ENCODE data around the gene NRP1. TPM values are rescaled to one million over a fixed set of nuclear protein-coding genes. Genes with fewer than 3 reads are reported as not detected.

Gene NRP1
- polyA plus RNA-seq, 2 of the 4 experiments (the other 2 are of a cell fraction) = 121 to 259 TPM

- TF ChIP-seq EP300 (IDR thresholded peaks at IDR 0.05) (peak; percentile 100), MAZ (IDR thresholded peaks at IDR 0.05; ENCODE audit: borderline replicate concordance, low read depth, low read length) (no peak), ZC3H11A (IDR thresholded peaks at IDR 0.05) (no peak), RAD21 (conservative IDR thresholded peaks at IDR 0.05 in 1 of 2, IDR thresholded peaks at IDR 0.05 in 1 of 2) (peak; percentile 98 to 99), HEYL (CRISPR knock-in tag; IDR thresholded peaks at IDR 0.05) (peak; percentile 41; the same call in 1 of the 2 replicates), NR3C1 (IDR thresholded peaks at IDR 0.05) (no peak), JUN (IDR thresholded peaks at IDR 0.05) (peak; percentile 100), FOXS1 (CRISPR knock-in tag; IDR thresholded peaks at IDR 0.05) (peak; percentile 86; the same call in 1 of the 2 replicates), REST (IDR thresholded peaks at IDR 0.05) (no peak), MAFK (IDR thresholded peaks at IDR 0.05; ENCODE audit: partially characterized antibody) (peak; percentile 70), RARB (CRISPR knock-in tag; IDR thresholded peaks at IDR 0.05) (peak; percentile 96), EHF (CRISPR knock-in tag; IDR thresholded peaks at IDR 0.05) (0 out of 2 replicates have a peak, but pooled peaks have one; percentile 12), HMGXB4 (CRISPR knock-in tag; IDR thresholded peaks at IDR 0.05; ENCODE audit: borderline replicate concordance) (no peak), SREBF2 (IDR thresholded peaks at IDR 0.05) (no peak), POLR2AphosphoS2 (conservative IDR thresholded peaks at IDR 0.05; ENCODE audit: low read length) (no peak), MYC (IDR thresholded peaks at IDR 0.05; ENCODE audit: borderline replicate concordance, low read length) (peak; percentile 40; the same call in 1 of the 2 replicates), HOXB13 (CRISPR knock-in tag; IDR thresholded peaks at IDR 0.05; ENCODE audit: low read depth) (peak; percentile 84; the same call in 1 of the 2 replicates), FOSL2 (IDR thresholded peaks at IDR 0.05) (peak; percentile 100), FOSL2 (CRISPR knock-in tag; IDR thresholded peaks at IDR 0.05) (peak; percentile 100)
- TF ChIP-seq, protein P1, sequence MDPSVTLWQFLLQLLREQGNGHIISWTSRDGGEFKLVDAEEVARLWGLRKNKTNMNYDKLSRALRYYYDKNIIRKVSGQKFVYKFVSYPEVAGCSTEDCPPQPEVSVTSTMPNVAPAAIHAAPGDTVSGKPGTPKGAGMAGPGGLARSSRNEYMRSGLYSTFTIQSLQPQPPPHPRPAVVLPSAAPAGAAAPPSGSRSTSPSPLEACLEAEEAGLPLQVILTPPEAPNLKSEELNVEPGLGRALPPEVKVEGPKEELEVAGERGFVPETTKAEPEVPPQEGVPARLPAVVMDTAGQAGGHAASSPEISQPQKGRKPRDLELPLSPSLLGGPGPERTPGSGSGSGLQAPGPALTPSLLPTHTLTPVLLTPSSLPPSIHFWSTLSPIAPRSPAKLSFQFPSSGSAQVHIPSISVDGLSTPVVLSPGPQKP (IDR thresholded peaks at IDR 0.05; ENCODE audit: low read depth, low read length) = no peak
- TF ChIP-seq, protein P2, sequence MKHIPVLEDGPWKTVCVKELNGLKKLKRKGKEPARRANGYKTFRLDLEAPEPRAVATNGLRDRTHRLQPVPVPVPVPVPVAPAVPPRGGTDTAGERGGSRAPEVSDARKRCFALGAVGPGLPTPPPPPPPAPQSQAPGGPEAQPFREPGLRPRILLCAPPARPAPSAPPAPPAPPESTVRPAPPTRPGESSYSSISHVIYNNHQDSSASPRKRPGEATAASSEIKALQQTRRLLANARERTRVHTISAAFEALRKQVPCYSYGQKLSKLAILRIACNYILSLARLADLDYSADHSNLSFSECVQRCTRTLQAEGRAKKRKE (CRISPR knock-in tag; IDR thresholded peaks at IDR 0.05; ENCODE audit: low read depth) = peak; percentile 37
These were observed 178.5 kb downstream of the NRP1 start (continued) for GRCh38 chr10:33155720-33156638.
